H1 (cell line): ENCODE measurements around the gene HES3. TPM values are rescaled to one million over a fixed set of nuclear protein-coding genes. Genes with fewer than 3 reads are reported as not detected.

Experiments used
- HDAC2 ChIP-seq, 2 experiments: fragments of 300-600 bp in 1 of 2; sonication (generic) in 1 of 2; IDR thresholded peaks; 2 replicates each; pipeline ENCODE4 v1.6.1; 2011 to 2012; ENCODE audit warnings: low read depth in 2 of 2, low read length in 2 of 2, mild to moderate bottlenecking in 2 of 2, moderate library complexity in 2 of 2, borderline replicate concordance in 1 of 2, inconsistent platforms in 1 of 2
- JUND ChIP-seq: IDR thresholded peaks from 2 replicates; pipeline ENCODE4 v1.6.1; 2011; ENCODE audit warnings: mild to moderate bottlenecking, improper control_type of control experiment, low read length
- MAFK ChIP-seq: IDR thresholded peaks from 2 replicates; pipeline ENCODE4 v1.6.1; 2012; ENCODE audit warnings: low read depth, mild to moderate bottlenecking, improper control_type of control experiment, low read length
- SIX5 ChIP-seq: IDR thresholded peaks from 2 replicates; pipeline ENCODE4 v1.6.1; 2011; ENCODE audit warnings: mild to moderate bottlenecking, low read depth, low read length
- polyA plus RNA-seq, 7 experiments: library from polyadenylated mRNA; depleted of rRNA in 3 of 7; stranded (reverse) in 5 of 7; unstranded in 2 of 7; fragments of >200 nt in 5 of 7; fragments of 200-250 nt in 2 of 7; gene quantifications; 1 replicate in 5 of 7; 2 replicates in 1 of 7; 4 replicates in 1 of 7; pipeline versions ENCODE4 v1.2.1 to v1.2.3, GENCODE V29; 2011 to 2013; ENCODE audit warnings: missing spikeins in 2 of 7, mixed read lengths in 2 of 7
- total RNA-seq: library from RNA; stranded (reverse); fragmentation: NEBNext Ultra II Directional; extraction: Animal tissue kit (Norgen Biotek cat#: 25700); gene quantifications from 2 replicates; pipeline ENCODE4 v1.2.1, GENCODE V29; 2021
- TF ChIP-seq, protein P1 (sequence below): IDR thresholded peaks from 2 replicates; pipeline ENCODE4 v1.6.1; 2011; ENCODE audit warnings: low read length, improper control_type of control experiment

The HES3 gene
- total and polyA plus RNA-seq, 2 of the 8 experiments (the other 6 are each of a cell fraction or from before 2014, with no cell fraction given), result 38.8 to 54.3 TPM

DNA sequence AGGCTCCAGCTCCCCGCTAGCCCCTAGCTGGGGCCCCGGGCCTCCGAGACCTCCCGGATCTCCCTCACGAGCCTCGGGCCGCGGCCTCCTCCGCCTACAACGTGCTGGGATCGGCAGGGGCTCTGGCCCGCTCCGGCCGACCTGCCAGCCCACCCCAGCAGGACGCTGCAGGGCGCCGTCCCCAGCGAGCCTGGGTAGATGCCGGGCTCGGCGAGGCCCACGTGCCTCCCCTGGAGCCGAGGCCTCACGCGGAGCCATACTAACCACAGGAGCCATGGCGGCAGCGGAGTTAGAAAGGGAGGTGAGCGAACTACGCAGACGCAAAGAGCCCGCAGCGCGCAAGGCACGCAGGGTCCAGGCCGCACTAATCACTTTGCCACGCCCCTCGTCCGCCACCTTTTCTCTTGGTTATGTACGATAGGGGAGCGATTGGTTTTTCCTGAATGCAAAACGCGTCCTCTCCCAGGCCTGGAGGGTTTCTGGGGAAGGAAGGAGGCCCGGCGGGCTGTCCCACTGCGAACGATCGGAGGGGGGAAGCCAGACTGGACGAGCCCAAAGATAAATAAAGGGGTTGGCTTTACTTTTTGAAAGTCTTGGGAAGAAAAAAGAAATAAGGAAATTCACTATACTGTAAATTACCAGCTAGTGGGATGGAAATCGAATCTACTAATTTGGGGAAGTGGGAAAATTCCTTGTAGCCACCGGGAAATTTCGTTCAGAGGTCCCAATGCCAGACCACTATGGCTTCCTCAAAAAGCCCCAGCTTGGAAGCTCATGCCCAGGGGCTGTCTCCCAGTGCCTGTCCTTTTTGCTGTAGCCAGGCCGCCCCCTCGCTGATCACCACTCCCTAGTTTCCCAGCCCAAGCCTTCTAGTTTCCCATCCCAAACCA lies 44.4 kb upstream of the HES3 start, which contains the start of gene RPL22 (continued):
- TF ChIP-seq HDAC2 (IDR thresholded peaks at IDR 0.05; ENCODE audit: borderline replicate concordance in 1 of 2, low read depth in 2 of 2, low read length in 2 of 2) (no peak), JUND (peak; percentile 97), MAFK (no peak), SIX5 (peak; percentile 50; the same call in 1 of the 2 replicates)
- TF ChIP-seq, protein P1, sequence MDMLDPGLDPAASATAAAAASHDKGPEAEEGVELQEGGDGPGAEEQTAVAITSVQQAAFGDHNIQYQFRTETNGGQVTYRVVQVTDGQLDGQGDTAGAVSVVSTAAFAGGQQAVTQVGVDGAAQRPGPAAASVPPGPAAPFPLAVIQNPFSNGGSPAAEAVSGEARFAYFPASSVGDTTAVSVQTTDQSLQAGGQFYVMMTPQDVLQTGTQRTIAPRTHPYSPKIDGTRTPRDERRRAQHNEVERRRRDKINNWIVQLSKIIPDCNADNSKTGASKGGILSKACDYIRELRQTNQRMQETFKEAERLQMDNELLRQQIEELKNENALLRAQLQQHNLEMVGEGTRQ, result peak; percentile 40; the same call in 1 of the 2 replicates
